B cell (primary cell): ENCODE data around the gene NCK2.

ENCODE experiments used
- EZH2 ChIP-seq: IDR thresholded peaks from 2 replicates; pipeline ENCODE4 v1.6.1; 2012; ENCODE audit warnings: borderline replicate concordance, low read depth, mild to moderate bottlenecking, moderate library complexity, low read length; ENCODE audit not compliant: insufficient read depth, poor library complexity, severe bottlenecking
- TF ChIP-seq, protein P1 (sequence below): fragments of 200-600 bp; IDR thresholded peaks from one replicate; pipeline ENCODE4 v1.8.0; 2022; ENCODE audit warnings: antibody characterized with exemption, mild to moderate bottlenecking

GRCh38 chr2:105919191-105919811, 174.6 kb downstream of the NCK2 start:
- TF ChIP-seq, protein P1, sequence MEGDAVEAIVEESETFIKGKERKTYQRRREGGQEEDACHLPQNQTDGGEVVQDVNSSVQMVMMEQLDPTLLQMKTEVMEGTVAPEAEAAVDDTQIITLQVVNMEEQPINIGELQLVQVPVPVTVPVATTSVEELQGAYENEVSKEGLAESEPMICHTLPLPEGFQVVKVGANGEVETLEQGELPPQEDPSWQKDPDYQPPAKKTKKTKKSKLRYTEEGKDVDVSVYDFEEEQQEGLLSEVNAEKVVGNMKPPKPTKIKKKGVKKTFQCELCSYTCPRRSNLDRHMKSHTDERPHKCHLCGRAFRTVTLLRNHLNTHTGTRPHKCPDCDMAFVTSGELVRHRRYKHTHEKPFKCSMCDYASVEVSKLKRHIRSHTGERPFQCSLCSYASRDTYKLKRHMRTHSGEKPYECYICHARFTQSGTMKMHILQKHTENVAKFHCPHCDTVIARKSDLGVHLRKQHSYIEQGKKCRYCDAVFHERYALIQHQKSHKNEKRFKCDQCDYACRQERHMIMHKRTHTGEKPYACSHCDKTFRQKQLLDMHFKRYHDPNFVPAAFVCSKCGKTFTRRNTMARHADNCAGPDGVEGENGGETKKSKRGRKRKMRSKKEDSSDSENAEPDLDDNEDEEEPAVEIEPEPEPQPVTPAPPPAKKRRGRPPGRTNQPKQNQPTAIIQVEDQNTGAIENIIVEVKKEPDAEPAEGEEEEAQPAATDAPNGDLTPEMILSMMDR = no peak
- TF ChIP-seq EZH2 = no peak
